GM21423 (cell line): ENCODE measurements around the gene SH3RF3.

Experiments used
- ATAC-seq: cut with Tn5 transposase; IDR thresholded peaks from one replicate; pipeline ENCODE4 v1.9.1; 2021; ENCODE audit warnings: mild to moderate bottlenecking, moderate library complexity; ENCODE audit not compliant: unreplicated experiment

Gene SH3RF3

GRCh38 chr2:109137616-109138015, 8.6 kb downstream of the SH3RF3 start:
- no peak for ATAC-seq

DNA sequence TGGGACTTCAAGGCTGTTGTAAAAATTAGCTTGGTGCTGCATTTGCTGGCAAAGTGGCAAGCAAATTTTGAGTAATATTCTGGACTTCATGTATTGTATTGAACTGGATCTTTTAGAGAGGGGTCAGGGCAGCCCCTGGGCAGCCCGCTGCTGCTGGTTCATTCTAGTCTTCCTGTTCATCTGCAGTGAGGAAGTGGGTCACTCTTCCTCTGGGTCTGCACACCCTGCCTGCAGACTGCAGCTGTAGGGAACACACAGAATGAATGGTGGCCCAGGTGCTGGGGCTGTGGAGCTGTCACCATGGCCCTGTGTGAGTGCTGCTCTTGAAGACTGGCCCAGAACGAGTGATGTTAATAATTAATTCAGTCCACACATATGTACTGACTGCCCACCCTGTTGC, 9.4 kb downstream of the SH3RF3 start:
- no peak for ATAC-seq

DNA sequence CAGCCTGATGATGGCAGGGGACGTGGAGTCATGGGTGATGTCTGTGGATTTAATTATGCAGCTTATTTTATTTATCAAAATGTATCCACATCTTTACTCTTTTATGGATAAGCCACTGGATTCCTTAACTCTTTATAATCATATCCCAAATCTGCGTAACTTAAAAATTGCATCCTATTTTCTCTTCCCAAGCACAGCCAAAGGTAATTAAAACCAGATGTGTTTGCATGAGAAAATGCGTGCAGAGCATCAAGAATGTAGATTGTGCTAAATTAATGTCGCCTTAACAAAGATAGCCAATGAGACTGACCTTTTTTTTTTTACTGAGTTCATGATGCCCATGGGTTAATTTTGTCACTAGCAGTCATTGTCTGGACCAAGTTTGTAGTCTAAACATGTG, 10.0 kb downstream of the SH3RF3 start:
- no peak for ATAC-seq

- ATAC-seq, result no peak
These were observed 10.9 kb downstream of the SH3RF3 start for GRCh38 chr2:109139865-109140396.

- ATAC-seq, result no peak
These were observed 12.1 kb downstream of the SH3RF3 start for GRCh38 chr2:109141006-109141600.

GRCh38 chr2:109141727-109142283, 12.8 kb downstream of the SH3RF3 start:
- ATAC-seq, result no peak

DNA sequence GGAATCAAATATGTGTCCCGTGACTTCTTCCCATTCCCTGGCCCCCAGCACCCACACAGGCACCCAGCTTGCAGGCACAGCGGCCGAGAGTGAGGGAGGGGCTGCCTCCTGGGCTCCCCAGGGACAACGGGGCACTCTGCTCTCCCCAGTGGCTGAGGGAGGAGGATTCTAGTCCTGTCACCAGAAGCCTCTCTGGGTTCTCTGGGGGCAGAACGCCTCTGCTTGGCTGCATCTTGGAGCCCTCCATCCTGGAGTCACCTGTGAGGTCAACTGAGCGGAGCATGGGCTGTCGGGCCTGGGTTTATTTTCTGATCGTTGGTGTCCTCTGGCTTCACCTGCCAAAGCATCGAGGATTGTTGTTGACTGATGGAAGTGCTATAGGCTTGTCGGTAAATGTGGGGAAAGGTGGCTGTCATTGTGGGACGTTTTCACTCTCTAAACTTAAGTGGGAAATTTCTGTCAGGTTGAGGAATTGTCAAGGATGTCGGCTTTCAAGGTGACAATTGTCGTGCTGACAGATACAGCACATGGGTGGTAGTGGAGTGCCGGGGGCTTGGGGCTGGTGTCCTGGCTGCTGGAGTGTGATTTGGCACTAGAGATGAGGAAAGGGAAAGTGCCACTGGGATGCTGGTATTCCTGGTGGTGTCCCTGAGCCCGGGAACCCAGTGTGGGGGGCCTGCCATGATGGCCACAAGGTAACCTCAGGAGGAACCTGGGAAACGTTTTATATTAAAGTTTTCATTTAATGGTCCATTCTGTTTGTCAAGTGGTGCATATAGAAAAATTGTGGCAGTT, 13.6 kb downstream of the SH3RF3 start:
- no peak for ATAC-seq

DNA sequence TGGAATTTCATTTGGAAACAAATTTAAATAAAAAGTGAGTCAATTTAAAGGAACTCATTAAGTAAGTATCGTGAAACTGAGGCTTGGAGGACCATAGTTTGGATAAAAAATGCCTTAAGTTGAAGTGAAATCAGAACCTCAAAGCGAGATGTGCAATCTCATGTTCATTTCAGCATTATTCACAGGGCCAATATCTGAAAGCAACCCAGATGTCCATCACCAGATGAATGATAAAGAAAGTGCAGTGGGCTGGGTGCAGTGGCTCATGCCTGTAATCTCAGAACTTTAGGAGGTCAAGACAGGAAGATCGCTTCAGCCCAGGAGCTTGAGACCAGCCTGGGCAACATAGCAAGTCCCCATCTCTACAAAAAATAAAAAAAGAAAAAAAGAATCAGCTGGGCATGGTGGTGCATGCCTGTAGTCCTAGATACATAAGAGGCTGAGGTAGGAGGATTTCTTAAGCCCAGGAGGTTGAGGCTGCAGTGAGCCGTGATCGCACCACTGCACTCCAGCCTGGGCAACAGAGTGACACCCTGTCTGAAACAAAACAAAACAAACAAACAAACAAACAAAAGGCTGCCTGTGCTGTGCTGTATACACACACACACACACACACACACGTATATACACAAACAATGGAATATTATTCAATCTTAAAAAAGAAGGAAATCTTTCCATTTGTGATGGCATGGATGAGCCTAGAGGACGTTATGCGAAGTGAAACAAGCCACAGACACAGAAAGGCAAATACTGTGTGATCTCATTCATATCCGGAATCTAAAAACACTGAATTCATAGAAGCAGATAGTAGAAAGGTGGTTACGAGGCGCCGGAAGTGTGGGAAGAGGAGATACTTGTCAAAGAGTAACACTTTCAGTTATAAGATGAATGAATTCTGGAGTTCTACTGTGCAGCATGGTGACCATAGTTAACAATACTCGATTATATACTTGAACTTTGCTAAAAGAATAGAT, 14.5 kb downstream of the SH3RF3 start:
- peak; percentile 63 for ATAC-seq

- ATAC-seq, result peak; percentile 46
These were observed 15.3 kb downstream of the SH3RF3 start for GRCh38 chr2:109144271-109144670.

DNA sequence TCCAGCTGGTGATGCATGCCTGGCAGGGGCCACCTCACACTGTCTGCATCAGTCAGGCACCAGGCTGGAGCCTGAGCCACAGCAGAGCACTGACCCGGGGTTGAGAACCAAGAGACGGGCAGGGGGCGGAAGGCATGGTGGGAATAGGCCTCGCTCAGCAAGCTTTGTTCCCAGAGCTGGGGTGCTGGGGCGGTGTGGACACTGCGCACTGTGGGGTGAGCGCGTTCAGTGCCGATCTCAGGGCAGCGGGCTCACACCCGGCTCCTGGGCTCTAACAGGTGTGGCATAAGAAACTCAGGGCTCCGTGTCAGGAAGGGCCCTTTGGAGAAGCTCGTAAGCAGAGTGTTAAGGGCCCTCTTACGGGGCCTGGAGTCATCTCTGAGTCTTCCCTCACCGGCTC, 15.7 kb downstream of the SH3RF3 start:
- no peak for ATAC-seq

DNA sequence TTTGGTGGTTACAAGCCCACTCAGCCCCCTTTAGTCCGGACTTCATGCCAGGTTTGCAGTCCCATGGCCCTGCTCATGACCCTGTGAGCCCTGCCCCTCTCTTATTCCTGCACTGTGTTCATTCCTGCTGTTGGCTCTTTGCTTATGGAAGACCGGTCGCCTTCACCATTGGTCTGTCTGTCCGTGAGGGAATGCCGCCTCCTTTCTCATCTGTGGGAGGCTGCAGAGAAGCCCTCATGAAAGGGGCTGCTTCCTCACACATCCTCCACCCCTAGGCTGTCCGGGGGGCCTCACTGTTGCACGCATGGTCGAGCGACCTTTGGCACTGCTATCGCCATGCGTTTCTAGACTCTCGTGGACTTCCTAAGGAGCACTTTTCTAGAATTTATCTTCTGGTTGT, 16.3 kb downstream of the SH3RF3 start:
- ATAC-seq, result no peak

GRCh38 chr2:109147405-109147804, 18.4 kb downstream of the SH3RF3 start:
- no peak for ATAC-seq

GRCh38 chr2:109148117-109148746, 19.2 kb downstream of the SH3RF3 start:
- ATAC-seq, result no peak

- ATAC-seq, result no peak
These were observed 20.1 kb downstream of the SH3RF3 start for GRCh38 chr2:109148991-109149645.

GRCh38 chr2:109150559-109150958, 21.6 kb downstream of the SH3RF3 start:
- ATAC-seq, result no peak

DNA sequence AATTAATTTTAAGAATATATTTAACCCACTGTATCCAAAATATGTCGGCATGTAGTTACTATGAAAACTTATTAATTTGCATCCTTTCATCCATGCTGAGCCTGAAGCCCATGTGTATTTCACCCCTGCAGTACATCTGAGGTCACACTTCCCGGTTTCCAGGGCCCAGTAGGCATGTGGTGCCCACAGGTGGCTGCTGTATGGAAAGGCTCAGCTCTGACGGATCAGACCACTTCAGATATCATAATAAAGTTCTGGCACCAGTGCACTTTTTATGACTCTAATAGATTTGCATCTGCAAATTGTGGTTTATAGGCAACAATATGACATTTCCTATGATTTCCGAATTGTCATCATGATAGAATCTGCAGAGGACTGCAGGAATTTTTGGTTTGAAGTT, 22.5 kb downstream of the SH3RF3 start:
- no peak for ATAC-seq

DNA sequence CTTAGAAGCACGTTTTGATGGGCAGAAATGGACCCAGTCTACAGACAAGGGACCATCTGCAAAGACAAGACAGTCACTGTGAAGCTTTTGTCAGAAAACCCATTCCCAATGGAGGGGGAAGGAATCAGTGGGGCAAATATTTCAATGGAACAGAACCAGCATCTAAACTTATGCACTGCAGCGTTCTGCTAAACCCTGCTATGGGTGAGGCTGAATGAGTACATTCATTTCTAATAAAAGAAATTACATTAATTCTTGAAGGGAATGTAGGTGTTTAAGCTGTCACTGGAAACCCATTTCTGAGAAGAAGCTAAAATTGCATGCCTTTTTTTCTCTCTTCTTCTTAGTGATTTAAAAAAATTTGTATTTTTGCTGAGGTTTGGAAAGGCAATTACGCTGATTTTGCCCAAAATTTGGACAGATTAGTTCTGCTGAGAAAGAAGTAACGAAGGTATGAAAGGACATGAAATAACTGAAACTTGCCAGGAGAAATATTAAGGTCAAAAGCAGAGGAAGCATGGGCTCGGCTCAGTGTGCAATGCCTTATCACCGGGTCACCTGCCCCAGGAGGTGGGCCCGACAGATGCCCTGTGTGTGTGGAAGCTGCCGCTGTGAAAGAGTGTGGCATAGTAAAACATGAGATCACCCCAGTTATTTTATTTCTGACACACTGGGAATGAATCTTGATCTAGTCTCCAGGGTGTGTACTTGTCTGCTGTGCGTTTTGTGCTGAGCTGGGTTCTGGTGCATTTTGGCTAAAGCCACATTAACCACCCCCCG, 24.2 kb downstream of the SH3RF3 start:
- ATAC-seq, result no peak

GRCh38 chr2:109153807-109154206, 24.8 kb downstream of the SH3RF3 start:
- ATAC-seq, result no peak

GRCh38 chr2:109154226-109154625, 25.2 kb downstream of the SH3RF3 start:
- ATAC-seq, result no peak
